SK-N-MC (cell line): ENCODE results near the gene C17orf107.

Source experiments
- EZH2 ChIP-seq: fragments of 200-600 bp; sonication (generic); IDR thresholded peaks from one replicate; pipeline ENCODE4 v1.6.1; 2017; ENCODE audit warnings: antibody characterized with exemption
- POLR2AphosphoS5 ChIP-seq: IDR thresholded peaks from 2 replicates; pipeline ENCODE4 v1.6.1; 2012; ENCODE audit warnings: mild to moderate bottlenecking, low read depth, low read length, borderline replicate concordance

DNA sequence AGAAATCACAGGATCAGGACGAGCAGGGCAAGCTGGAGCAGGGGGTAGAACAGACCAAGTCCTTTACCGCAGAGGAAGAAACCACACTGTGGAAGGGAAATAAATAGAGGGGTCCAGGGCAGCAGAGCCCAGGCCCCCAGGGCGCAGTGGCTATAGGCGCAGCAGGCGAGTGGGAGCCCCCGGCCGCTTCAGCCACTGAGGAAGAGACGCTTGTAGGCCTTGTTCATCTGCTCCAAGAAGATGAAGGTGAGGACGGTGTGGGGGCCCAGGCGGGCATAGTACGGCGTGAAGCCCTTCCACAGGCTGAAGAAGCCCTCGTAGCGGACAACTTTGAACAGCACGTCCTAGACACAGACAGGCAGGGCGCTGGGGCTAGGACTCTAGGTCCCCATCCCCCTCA is 38.2 kb downstream of the C17orf107 start:
- no peak for TF ChIP-seq POLR2AphosphoS5
- TF ChIP-seq EZH2 = no peak
